Calu3 (cell line): ENCODE data around the gene PSTK. TPM values are rescaled to one million over a fixed set of nuclear protein-coding genes. Genes with fewer than 3 reads are reported as not detected.
A peak's percentile ranks its signal among the peaks of the same experiment; 100 is the strongest.

ENCODE experiments used
- BruUV-seq: library from RNA; stranded (reverse); fragments of 400-500 nt; replicated peaks from 2 replicates; lab custom pipeline; 2021; lab: Mats Ljungman, UMichigan
- CTCF ChIA-PET: fragments of 300-600 bp; sonication (Branson Sonifier 250); formaldehyde crosslinking; loops from one replicate; lab custom pipeline; 2022; ENCODE audit warnings: antibody characterized with exemption; lab: Charles Lee
- DNase-seq: peaks from one replicate; pipeline ENCODE4 v3.0.0; 2022
- H3K27ac Mint-ChIP-seq: one replicate; pipeline ENCODE4 v1.8.0; 2022; ENCODE audit warnings: mixed read lengths; ENCODE audit not compliant: unreplicated experiment
- H3K27me3 Mint-ChIP-seq: one replicate; pipeline ENCODE4 v1.8.0; 2022; ENCODE audit warnings: mixed read lengths; ENCODE audit not compliant: unreplicated experiment
- H3K36me3 Mint-ChIP-seq: one replicate; pipeline ENCODE4 v1.8.0; 2022; ENCODE audit warnings: mild to moderate bottlenecking, moderate library complexity, mixed read lengths; ENCODE audit not compliant: insufficient read depth, unreplicated experiment
- H3K4me1 Mint-ChIP-seq: one replicate; pipeline ENCODE4 v1.8.0; 2022; ENCODE audit warnings: mild to moderate bottlenecking, low read depth, mixed read lengths; ENCODE audit not compliant: unreplicated experiment
- H3K4me3 Mint-ChIP-seq: one replicate; pipeline ENCODE4 v1.8.0; 2022; ENCODE audit warnings: mild to moderate bottlenecking, low read depth, moderate library complexity, mixed read lengths; ENCODE audit not compliant: unreplicated experiment
- H3K9me3 Mint-ChIP-seq: one replicate; pipeline ENCODE4 v1.8.0; 2022; ENCODE audit warnings: low read depth, mixed read lengths; ENCODE audit not compliant: unreplicated experiment
- intact Hi-C: fragments of 100-400 bp; cut with micrococcal nuclease; formaldehyde crosslinking; loops from one replicate; pipeline ENCODE4 v1.10.0; 2022; ENCODE audit not compliant: unreplicated experiment
- total RNA-seq: library from RNA; stranded (reverse); gene quantifications from 2 replicates; pipeline ENCODE4 v1.2.3, GENCODE V29; 2022
- TF ChIP-seq, protein P1 (sequence below): fragments of 200-600 bp; IDR thresholded peaks from one replicate; pipeline ENCODE4 v1.8.0; 2022; ENCODE audit warnings: antibody characterized with exemption; ENCODE audit not compliant: unreplicated experiment

Gene PSTK
- total RNA-seq, 1 experiment from 2014 or later: 1.2 TPM

GRCh38 chr10:123001370-123001769 lies 21.2 kb downstream of the PSTK start:
- H3K4me3 Mint-ChIP-seq: no peak overlapping the region
- H3K9me3 Mint-ChIP-seq: no peaks in the 10 kb centered on the region
- no TSS peak for BruUV-seq
- intact Hi-C loops: no loop called here
- TF ChIP-seq, protein P1, sequence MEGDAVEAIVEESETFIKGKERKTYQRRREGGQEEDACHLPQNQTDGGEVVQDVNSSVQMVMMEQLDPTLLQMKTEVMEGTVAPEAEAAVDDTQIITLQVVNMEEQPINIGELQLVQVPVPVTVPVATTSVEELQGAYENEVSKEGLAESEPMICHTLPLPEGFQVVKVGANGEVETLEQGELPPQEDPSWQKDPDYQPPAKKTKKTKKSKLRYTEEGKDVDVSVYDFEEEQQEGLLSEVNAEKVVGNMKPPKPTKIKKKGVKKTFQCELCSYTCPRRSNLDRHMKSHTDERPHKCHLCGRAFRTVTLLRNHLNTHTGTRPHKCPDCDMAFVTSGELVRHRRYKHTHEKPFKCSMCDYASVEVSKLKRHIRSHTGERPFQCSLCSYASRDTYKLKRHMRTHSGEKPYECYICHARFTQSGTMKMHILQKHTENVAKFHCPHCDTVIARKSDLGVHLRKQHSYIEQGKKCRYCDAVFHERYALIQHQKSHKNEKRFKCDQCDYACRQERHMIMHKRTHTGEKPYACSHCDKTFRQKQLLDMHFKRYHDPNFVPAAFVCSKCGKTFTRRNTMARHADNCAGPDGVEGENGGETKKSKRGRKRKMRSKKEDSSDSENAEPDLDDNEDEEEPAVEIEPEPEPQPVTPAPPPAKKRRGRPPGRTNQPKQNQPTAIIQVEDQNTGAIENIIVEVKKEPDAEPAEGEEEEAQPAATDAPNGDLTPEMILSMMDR: no peak
- no peaks in the 10 kb centered on the region for H3K27me3 Mint-ChIP-seq
- no peaks in the 10 kb centered on the region for H3K36me3 Mint-ChIP-seq
- CTCF ChIA-PET: no interaction called here
- no peak for DNase-seq
- no peak overlapping the region for H3K27ac Mint-ChIP-seq
- H3K4me1 Mint-ChIP-seq: no peaks in the 10 kb centered on the region

- BruUV-seq: no TSS peak
- Mint-ChIP-seq H3K27me3 (no peaks in the 10 kb centered on the region), H3K27ac (no peak overlapping the region), H3K9me3 (no peaks in the 10 kb centered on the region), H3K36me3 (peaks cover 19% of the 10 kb centered on the region), H3K4me1 (no peaks in the 10 kb centered on the region), H3K4me3 (no peak overlapping the region)
- intact Hi-C loops: no loop called here
- no peak for DNase-seq
- TF ChIP-seq, protein P1: no peak
- CTCF ChIA-PET: no interaction called here
Observed at GRCh38 chr10:123004298-123004697, 24.1 kb downstream of the PSTK start.

- TF ChIP-seq, protein P1: no peak
- Mint-ChIP-seq H3K4me3 (peak overlapping the region; percentile 91), H3K27ac (peak overlapping the region; percentile 91), H3K36me3 (peaks cover 26% of the 10 kb centered on the region), H3K9me3 (no peaks in the 10 kb centered on the region), H3K4me1 (no peaks in the 10 kb centered on the region), H3K27me3 (no peaks in the 10 kb centered on the region)
- intact Hi-C loops: no loop called here
- CTCF ChIA-PET: interaction anchor here (1.4 kb wide), 1 partner anchor 9 kb away, joined by 3 read pairs; no protein-coding TSS in a partner anchor
- TSS peak; percentile 29 for BruUV-seq
- DNase-seq: peak; percentile 4
Observed at GRCh38 chr10:123007558-123008354, 27.6 kb downstream of the PSTK start.

DNA sequence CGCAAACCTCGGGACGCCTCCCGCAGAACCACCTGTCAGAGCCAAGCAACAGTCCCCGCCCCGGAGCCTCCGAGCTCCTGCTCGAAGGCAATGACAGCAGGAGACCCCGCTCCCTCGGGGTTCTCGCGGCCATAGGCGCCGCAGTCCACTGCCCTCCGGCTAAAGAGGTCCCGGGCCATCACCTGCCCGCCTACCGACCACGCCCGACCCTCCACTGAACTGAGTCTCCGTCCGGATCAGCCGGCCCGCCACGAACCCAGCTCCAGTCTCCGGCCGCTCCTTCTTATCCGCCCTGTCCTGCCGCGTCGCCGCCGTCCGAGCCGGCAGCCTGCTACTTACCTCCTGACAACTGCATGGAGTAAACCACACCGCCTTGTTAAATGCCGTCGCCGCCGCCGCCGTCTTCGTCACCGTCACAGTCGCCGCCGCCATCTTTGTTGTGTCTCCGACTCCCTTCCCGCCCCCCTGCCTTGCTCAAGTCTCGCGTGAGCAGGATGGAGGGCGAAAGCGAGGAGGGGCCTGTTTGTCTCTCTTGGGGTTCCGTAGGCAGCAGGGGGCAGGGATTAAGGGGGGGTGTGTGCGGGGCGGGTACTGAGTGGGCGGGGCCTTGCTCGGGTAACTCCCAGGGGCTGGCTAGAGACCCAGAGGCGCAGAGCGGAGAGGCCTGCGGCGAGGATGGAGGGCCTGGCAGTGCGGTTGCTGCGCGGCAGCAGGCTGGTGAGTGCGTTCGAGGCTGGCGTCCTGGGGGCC lies 28.3 kb downstream of the PSTK start, which contains the start of the genes ACADSB and IKZF5:
Gene ACADSB (plus strand): TSS at position 652 of the 750 bp plus-strand sequence. CDS start 24 bp downstream, at position 676.
Gene IKZF5 (minus strand): TSS at position 441 of the 750 bp plus-strand sequence. CDS start 10,170 bp downstream, outside the sequence.
- CTCF ChIA-PET: interaction anchor here (1.4 kb wide), 1 partner anchor 10 kb away, joined by 3 read pairs; no protein-coding TSS in a partner anchor
- no TSS peak for BruUV-seq
- peak within 1 kb of the TSS; percentile 91 for H3K27ac Mint-ChIP-seq
- no peaks in the 10 kb centered on the region for H3K4me1 Mint-ChIP-seq
- peaks cover 26% of the 10 kb centered on the region for H3K36me3 Mint-ChIP-seq
- peak within 1 kb of the TSS; percentile 91 for H3K4me3 Mint-ChIP-seq
- TF ChIP-seq, protein P1: no peak
- intact Hi-C loops: no loop called here
- H3K9me3 Mint-ChIP-seq: no peaks in the 10 kb centered on the region
- DNase-seq: peak; percentile 89
- no peaks in the 10 kb centered on the region for H3K27me3 Mint-ChIP-seq
